22Rv1 (cell line): ENCODE data around the gene KRTAP27-1.

ENCODE experiments used
- CTCF ChIP-seq: fragments of 450-650 bp; IDR thresholded peaks from 2 replicates; pipeline ENCODE4 v1.5.1; 2017; ENCODE audit warnings: mild to moderate bottlenecking
- ZFX ChIP-seq: fragments of 450-650 bp; IDR thresholded peaks from 2 replicates; pipeline ENCODE4 v1.6.1; 2017; ENCODE audit warnings: antibody characterized with exemption, borderline replicate concordance

GRCh38 chr21:30345014-30345413 lies 7.5 kb upstream of the KRTAP27-1 start:
- TF ChIP-seq CTCF: no peak
- TF ChIP-seq ZFX: no peak
